ES-I3 (cell line): Measurements from ENCODE around the gene KRT3.

Experiments used
- H3K36me3 ChIP-seq: 2 replicates; pipeline ENCODE4 v1.6.1; 2013; ENCODE audit warnings: mild to moderate bottlenecking, low read length, control low read depth, moderate library complexity; ENCODE audit not compliant: insufficient read depth
- H3K4me1 ChIP-seq: 2 replicates; pipeline ENCODE4 v1.6.1; 2013; ENCODE audit warnings: mild to moderate bottlenecking, control low read depth, low read length; ENCODE audit not compliant: insufficient read depth
- H3K9ac ChIP-seq: 2 replicates; pipeline ENCODE4 v1.6.1; 2013; ENCODE audit warnings: low read depth, mild to moderate bottlenecking, low read length, moderate library complexity
- H3K9me3 ChIP-seq: 2 replicates; pipeline ENCODE4 v1.6.1; 2013; ENCODE audit warnings: mild to moderate bottlenecking, low read length, moderate library complexity; ENCODE audit not compliant: control insufficient read depth, insufficient read depth

The KRT3 gene

DNA sequence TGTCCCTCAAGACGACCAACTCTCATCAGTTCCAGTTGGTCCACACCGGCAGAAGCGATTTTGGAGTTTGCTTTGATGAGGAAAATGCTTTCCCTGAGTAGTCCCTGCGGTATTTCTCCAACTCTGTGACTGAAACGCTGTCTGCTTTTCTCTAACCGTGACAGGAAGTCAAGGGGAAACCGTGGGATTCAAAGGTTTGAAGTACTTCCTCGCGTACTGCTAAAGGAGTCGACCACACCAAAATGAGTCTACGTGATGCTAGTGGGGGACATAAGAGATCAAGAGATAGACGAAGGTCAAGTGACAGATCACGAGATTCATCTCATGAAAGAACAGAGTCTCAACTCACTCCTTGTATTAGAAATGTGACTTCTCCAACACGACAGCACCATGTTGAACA is 47.3 kb downstream of the KRT3 start:
- Histone ChIP-seq H3K36me3 (no peaks in the 10 kb centered on the region), H3K9me3 (no peaks in the 10 kb centered on the region), H3K9ac (no peak overlapping the region), H3K4me1 (no peaks in the 10 kb centered on the region)

GRCh38 chr12:52745554-52745953 is 50.4 kb downstream of the KRT3 start:
- H3K9me3 ChIP-seq, result no peaks in the 10 kb centered on the region
- no peaks in the 10 kb centered on the region for H3K36me3 ChIP-seq
- no peak overlapping the region for H3K9ac ChIP-seq
- H3K4me1 ChIP-seq, result no peaks in the 10 kb centered on the region

DNA sequence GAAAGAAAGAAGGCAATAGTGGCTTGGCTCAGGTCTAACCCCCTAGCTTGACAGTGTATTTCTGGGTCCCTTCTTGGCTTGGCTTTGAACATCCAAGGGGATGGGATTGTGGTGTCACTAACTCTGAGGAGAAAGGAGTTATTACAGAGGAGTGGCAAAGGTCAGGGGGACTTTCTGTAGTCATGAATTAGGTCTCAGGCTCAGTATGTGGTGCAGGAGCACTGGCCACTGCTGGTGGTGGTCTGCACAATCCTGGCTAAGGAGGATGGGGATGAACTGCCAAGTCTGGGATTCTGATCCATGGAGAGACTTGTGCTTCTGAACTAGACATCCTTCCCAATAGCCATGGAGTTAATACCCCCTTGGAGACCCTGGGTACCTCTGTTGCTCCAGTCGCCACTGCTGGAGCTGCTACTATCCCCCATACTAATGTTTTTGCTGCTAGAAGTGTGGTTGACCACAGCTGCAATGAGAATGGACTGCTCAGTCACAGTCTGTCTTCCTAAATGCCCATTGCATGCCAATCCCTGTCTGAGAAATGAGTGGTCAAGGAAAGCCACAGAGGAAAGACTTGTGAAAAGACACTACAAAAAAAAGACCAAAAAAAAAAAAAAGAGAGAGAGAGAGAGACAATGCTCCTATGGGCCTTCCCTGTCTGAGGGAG is 51.3 kb downstream of the KRT3 start:
- Histone ChIP-seq H3K4me1 (no peaks in the 10 kb centered on the region), H3K9me3 (no peaks in the 10 kb centered on the region), H3K36me3 (no peaks in the 10 kb centered on the region), H3K9ac (no peak overlapping the region)

- Histone ChIP-seq H3K36me3 (no peaks in the 10 kb centered on the region), H3K9me3 (no peaks in the 10 kb centered on the region), H3K4me1 (no peaks in the 10 kb centered on the region), H3K9ac (no peak overlapping the region)
Observed at GRCh38 chr12:52742822-52743457, 53.0 kb downstream of the KRT3 start.

GRCh38 chr12:52742196-52742580 is 53.7 kb downstream of the KRT3 start:
- Histone ChIP-seq H3K36me3 (no peaks in the 10 kb centered on the region), H3K4me1 (no peaks in the 10 kb centered on the region), H3K9ac (no peak overlapping the region), H3K9me3 (no peaks in the 10 kb centered on the region)

GRCh38 chr12:52741375-52742195 is 54.3 kb downstream of the KRT3 start:
- H3K36me3 ChIP-seq, result no peaks in the 10 kb centered on the region
- no peaks in the 10 kb centered on the region for H3K4me1 ChIP-seq
- H3K9me3 ChIP-seq, result no peaks in the 10 kb centered on the region
- no peak overlapping the region for H3K9ac ChIP-seq

DNA sequence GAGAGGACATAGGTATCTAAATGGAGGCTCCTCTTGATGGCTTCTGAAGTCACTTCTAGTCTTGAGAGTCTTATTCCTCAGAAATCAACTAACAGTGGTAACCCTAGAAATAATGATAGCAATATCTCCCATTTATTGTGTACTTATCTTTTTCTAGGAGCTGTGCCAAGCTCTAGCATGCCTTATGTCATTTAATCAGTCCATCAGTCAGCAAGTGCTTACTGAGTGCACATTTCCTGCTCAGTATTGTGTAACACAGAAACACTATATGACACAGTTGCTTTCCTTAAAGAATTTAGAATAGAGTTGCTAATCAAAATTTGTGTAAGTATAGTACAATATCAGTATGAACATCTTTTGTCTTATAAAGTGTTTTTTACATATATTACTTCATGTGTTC is 55.3 kb downstream of the KRT3 start:
- Histone ChIP-seq H3K9me3 (no peaks in the 10 kb centered on the region), H3K4me1 (no peaks in the 10 kb centered on the region), H3K36me3 (no peaks in the 10 kb centered on the region), H3K9ac (no peak overlapping the region)

DNA sequence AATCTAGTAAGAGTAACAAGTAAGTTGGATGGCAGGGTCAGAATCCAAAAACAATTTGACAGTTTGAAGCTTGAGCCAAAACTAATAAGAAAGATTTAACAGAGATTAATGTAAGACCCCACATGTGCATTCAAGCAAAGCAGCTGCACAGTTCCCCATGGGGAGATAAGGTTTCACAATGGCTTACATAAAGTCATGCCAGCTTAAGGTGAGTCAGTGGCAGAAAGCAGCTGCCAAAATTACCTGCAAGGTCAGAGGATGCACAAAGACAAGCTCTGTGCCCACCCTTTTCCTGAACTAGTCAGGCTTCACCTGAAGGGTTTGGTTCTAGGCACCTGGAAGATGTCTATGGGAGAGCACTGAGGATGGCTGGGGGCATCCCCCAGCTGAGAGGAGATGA is 56.0 kb downstream of the KRT3 start:
- no peaks in the 10 kb centered on the region for H3K9me3 ChIP-seq
- no peaks in the 10 kb centered on the region for H3K36me3 ChIP-seq
- H3K9ac ChIP-seq, result no peak overlapping the region
- no peaks in the 10 kb centered on the region for H3K4me1 ChIP-seq
